GM12878 (cell line): ENCODE measurements around the gene SLC22A6.

Experiments used
- CEBPB ChIP-seq, 2 experiments: fragments of 150-350 bp in 1 of 2; IDR thresholded peaks; 2 replicates each; pipeline ENCODE4 v1.6.1; 2012 to 2014; ENCODE audit warnings: low read depth in 2 of 2, low read length in 2 of 2, borderline replicate concordance in 1 of 2, inconsistent platforms in 1 of 2
- EP300 ChIP-seq, 2 experiments: fragments of 150-350 bp in 1 of 2; IDR thresholded peaks; 2 replicates each; pipeline ENCODE4 v1.6.1; 2011 to 2012; ENCODE audit warnings: low read depth in 2 of 2, low read length in 2 of 2, borderline replicate concordance in 1 of 2, improper control_type of control experiment in 1 of 2, inconsistent platforms in 1 of 2; ENCODE audit not compliant: control insufficient read depth in 1 of 2
- GABPA ChIP-seq: IDR thresholded peaks from 2 replicates; pipeline ENCODE4 v1.6.1; 2014; ENCODE audit warnings: antibody characterized with exemption, low read depth, mild to moderate bottlenecking, inconsistent platforms
- KAT2A ChIP-seq: conservative IDR thresholded peaks from 2 replicates; pipeline ENCODE4 v1.6.1; 2011; ENCODE audit warnings: low read depth, low read length; ENCODE audit not compliant: control insufficient read depth
- MXI1 ChIP-seq: fragments of 150-350 bp; IDR thresholded peaks from 2 replicates; pipeline ENCODE4 v1.6.1; 2011; ENCODE audit warnings: low read depth, mild to moderate bottlenecking, inconsistent platforms, low read length, improper control_type of control experiment
- MYC ChIP-seq: IDR thresholded peaks from 2 replicates; pipeline ENCODE4 v1.6.1; 2011; ENCODE audit warnings: mild to moderate bottlenecking, low read length, moderate library complexity, inconsistent platforms; ENCODE audit not compliant: insufficient read depth, insufficient replicate concordance, insufficient read length, severe bottlenecking
- POLR2AphosphoS5 ChIP-seq: IDR thresholded peaks from 2 replicates; pipeline ENCODE4 v1.6.1; 2011; ENCODE audit warnings: mild to moderate bottlenecking, low read length, inconsistent platforms
- TCF12 ChIP-seq: IDR thresholded peaks from 2 replicates; pipeline ENCODE4 v1.6.1; 2011; ENCODE audit warnings: low read depth, mild to moderate bottlenecking, low read length
- TF ChIP-seq, protein P1 (sequence below), 3 experiments: IDR thresholded peaks in 2 of 3; conservative IDR thresholded peaks in 1 of 3; 2 replicates each; pipeline ENCODE4 v1.5.1; 2011; ENCODE audit warnings: low read depth in 3 of 3, low read length in 3 of 3, mild to moderate bottlenecking in 3 of 3, control low read depth in 2 of 3, moderate library complexity in 2 of 3, inconsistent platforms in 1 of 3, mixed read lengths in 1 of 3; ENCODE audit not compliant: control insufficient read depth in 2 of 3, insufficient read depth in 1 of 3; ENCODE audit errors: extremely low read depth in 1 of 3

DNA sequence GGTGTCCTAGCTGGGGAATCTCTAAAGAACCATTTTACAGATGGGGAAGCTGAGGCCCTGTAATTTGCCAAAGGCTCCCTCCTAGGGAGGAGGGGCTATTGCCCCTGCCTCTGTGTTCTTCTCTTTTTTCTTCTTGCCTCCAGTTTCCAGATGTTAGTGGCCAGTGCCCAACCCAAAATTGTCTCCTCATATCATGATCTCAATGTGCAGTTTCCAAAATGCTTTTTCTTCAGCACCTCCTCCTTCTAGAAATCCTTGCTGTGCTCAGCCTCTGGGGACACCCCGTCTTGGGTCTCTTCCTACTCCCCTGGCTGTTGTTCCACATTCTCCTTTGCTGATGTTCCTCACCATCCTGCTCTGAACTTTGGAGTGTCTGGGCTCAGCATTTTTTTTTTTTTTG, 54.1 kb downstream of the SLC22A6 start:
- TF ChIP-seq MYC (no peak), EP300 (IDR thresholded peaks at IDR 0.05; ENCODE audit: borderline replicate concordance in 1 of 2, control insufficient read depth in 1 of 2, low read depth in 2 of 2, low read length in 2 of 2) (no peak), MXI1 (no peak), CEBPB (IDR thresholded peaks at IDR 0.05; ENCODE audit: borderline replicate concordance in 1 of 2, low read depth in 2 of 2, low read length in 2 of 2) (no peak), POLR2AphosphoS5 (no peak), KAT2A (no peak), GABPA (no peak), TCF12 (no peak)
- TF ChIP-seq, protein P1, sequence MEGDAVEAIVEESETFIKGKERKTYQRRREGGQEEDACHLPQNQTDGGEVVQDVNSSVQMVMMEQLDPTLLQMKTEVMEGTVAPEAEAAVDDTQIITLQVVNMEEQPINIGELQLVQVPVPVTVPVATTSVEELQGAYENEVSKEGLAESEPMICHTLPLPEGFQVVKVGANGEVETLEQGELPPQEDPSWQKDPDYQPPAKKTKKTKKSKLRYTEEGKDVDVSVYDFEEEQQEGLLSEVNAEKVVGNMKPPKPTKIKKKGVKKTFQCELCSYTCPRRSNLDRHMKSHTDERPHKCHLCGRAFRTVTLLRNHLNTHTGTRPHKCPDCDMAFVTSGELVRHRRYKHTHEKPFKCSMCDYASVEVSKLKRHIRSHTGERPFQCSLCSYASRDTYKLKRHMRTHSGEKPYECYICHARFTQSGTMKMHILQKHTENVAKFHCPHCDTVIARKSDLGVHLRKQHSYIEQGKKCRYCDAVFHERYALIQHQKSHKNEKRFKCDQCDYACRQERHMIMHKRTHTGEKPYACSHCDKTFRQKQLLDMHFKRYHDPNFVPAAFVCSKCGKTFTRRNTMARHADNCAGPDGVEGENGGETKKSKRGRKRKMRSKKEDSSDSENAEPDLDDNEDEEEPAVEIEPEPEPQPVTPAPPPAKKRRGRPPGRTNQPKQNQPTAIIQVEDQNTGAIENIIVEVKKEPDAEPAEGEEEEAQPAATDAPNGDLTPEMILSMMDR (IDR thresholded peaks at IDR 0.05 in 2 of 3, conservative IDR thresholded peaks at IDR 0.05 in 1 of 3; ENCODE audit: control insufficient read depth in 2 of 3, extremely low read depth in 1 of 3, insufficient read depth in 1 of 3, low read depth in 3 of 3, low read length in 3 of 3) = no peak
